ENCODE measurements around the gene CNTNAP2.

GRCh38 chr7:148395352-148395811, 2278.8 kb downstream of the CNTNAP2 start:
- no peak for TF ChIP-seq GATA3 (IDR thresholded peaks at IDR 0.05; ENCODE audit: low read depth, low read length)
- no peak for TF ChIP-seq GATA2 (IDR thresholded peaks at IDR 0.05; ENCODE audit: low read depth, low read length)
